HG03558 (cell line): ENCODE data around the gene ORM1.
"Not testable (repeated sequence)": the region's sequence is repeated elsewhere in the genome, so short reads cannot be mapped to it uniquely, and the experiment has no call there.

ENCODE experiments used
- ATAC-seq: cut with Tn5 transposase; IDR thresholded peaks from one replicate; pipeline ENCODE4 v1.9.1; 2021; ENCODE audit warnings: moderate number of reproducible peaks; ENCODE audit not compliant: unreplicated experiment; ENCODE audit errors: extremely low read depth

The ORM1 gene

GRCh38 chr9:114322831-114323531 lies at the start of gene ORM1:
Gene ORM1 (plus strand): TSS chr9:114323098. CDS start chr9:114323134, 36 bp downstream.
- not testable (repeated sequence) for ATAC-seq

- no peak for ATAC-seq
These were observed 49.4 kb upstream of the ORM1 start for GRCh38 chr9:114273461-114273881.

DNA sequence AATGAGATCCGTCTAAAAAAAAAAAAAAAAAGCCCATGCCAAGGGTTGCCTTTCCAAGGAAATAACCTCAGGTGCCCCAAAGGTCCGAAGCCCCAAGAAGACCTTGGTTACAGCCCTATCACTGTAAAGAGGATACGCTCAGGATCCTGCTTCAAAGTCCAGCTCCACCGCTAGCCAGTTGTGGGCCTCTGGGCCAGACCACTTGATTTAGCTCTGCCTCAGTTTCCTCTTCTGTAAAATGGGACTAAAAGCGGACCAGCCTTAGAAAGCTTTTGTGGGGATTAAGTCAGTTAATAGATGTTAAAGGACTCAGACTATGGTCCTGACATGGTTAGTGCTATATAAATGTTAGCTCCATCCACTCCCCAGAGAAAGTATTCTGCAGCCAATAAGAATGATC lies 48.7 kb upstream of the ORM1 start:
- ATAC-seq = no peak

GRCh38 chr9:114275246-114276004 lies 47.5 kb upstream of the ORM1 start:
- no peak for ATAC-seq

GRCh38 chr9:114276908-114277821 lies 45.7 kb upstream of the ORM1 start:
- no peak for ATAC-seq

DNA sequence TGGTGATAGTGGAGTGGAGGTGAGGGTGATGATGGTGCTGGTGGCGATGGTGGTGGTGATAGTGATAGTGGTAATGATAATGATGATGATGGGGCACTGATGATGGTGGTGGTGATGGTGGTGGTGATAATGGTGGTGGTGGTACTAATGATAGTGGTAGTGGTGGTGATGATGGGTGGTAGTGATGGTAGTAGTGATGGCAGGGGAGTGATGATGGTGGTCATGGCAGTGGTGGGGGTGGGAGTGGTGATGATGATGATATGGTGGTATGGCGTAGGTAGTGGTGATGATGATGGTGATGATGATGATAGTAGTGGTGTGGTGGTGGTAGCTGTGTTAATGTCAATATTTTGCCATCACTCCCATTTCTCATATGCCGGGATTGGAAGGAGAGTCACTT lies 44.5 kb upstream of the ORM1 start:
- ATAC-seq = no peak

DNA sequence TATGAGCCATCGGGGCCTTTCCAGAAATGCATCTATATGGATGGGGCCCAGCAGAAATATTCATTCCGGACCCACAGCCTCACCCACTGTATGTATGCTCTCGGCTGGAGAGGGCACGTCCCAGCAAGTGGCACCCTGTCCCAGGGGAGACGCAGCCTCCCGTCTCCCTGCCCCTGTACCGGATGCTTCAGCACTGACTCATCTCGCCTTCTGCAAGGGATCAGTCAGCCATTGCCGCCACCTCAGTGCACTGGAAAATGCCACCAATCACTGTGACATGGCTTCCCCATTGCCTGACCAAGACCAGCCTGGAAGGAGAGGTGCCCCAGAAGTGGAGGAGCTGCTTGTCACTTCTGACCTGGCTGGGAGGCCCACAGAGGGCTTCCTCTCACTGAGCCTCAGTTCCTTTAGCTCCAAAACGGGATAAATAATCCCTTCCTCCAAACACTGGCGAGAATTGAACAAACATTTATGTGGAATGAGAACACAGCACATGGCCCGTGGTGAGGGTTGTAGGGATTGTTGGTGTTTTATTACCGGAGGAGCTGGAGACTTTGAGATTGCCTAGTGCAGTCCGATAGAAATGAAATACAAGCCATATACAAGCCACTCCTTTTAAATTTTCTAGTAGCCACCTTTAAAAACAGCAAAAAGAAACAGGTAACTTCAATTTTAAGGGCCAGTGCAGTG lies 43.9 kb upstream of the ORM1 start:
- ATAC-seq = no peak

DNA sequence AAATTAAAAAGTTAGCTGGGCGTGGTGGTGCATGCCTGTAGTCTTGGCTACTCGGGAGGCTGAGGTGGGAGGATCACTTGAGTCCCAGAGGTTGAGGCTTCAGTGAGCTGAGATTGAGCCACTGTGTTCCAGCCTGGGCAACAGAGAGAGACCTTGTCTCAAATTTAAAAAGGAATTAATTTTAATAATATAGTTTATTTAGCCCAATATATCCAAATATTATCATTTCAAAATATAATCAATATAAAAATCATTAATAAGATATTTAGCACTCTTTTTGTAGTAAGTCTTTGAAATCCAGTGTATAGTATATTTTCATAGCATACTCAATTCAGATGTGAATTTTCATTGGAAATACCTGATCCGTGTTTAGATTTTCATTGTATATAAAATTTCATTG lies 43.2 kb upstream of the ORM1 start:
- no peak for ATAC-seq

GRCh38 chr9:114280636-114281472 lies 42.0 kb upstream of the ORM1 start:
- ATAC-seq = no peak

- no peak for ATAC-seq
These were observed 41.3 kb upstream of the ORM1 start for GRCh38 chr9:114281473-114282103.

- no peak for ATAC-seq
These were observed 40.8 kb upstream of the ORM1 start for GRCh38 chr9:114282104-114282485.

GRCh38 chr9:114282507-114282906 lies 40.4 kb upstream of the ORM1 start:
- no peak for ATAC-seq

DNA sequence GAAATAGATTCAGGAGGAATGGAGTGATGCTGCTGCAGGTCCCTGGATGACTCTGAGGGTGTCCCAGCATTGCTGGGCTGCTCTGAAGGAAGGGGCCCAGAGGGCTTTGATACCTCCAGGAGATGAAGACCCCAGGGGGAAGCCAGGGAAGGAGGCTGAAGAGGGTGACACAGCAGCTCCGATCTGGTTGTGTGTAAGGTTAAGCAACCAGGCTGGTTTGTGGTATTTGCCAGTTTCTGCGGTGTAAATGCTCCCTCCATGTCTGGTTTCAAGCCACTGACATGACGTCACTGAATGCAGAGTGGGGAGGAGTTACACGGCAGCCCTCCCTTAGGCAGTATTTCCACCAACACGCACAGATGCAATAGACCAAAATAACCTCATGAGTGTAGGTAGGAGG lies 40.0 kb upstream of the ORM1 start:
- ATAC-seq = no peak

DNA sequence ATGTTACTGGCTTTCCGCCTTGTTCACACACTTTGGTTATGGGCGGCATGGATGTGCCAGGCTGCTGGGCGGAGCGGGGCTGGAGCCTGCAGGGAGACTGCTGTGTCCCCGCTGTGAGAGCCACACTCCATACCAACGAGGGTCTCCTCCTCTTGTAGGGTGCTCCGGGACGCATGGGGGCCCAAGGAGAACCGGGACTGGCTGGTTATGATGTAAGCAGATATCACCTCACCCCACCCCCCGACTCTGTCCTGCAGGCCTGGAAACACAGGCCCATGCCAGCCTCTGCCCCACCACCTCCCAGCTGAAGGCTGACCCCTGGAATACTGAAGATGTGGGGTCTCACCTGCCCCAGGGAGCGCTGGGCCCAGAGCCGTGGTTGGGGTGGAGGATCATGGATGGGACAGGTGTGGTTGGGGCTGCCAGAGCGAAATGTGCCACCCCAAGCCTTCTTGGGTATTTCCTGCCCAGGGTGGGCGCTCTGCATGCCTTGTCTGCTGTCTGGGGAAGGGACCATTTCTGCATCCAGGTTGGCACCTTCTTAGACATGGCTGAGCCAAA lies 39.3 kb upstream of the ORM1 start:
- no peak for ATAC-seq

DNA sequence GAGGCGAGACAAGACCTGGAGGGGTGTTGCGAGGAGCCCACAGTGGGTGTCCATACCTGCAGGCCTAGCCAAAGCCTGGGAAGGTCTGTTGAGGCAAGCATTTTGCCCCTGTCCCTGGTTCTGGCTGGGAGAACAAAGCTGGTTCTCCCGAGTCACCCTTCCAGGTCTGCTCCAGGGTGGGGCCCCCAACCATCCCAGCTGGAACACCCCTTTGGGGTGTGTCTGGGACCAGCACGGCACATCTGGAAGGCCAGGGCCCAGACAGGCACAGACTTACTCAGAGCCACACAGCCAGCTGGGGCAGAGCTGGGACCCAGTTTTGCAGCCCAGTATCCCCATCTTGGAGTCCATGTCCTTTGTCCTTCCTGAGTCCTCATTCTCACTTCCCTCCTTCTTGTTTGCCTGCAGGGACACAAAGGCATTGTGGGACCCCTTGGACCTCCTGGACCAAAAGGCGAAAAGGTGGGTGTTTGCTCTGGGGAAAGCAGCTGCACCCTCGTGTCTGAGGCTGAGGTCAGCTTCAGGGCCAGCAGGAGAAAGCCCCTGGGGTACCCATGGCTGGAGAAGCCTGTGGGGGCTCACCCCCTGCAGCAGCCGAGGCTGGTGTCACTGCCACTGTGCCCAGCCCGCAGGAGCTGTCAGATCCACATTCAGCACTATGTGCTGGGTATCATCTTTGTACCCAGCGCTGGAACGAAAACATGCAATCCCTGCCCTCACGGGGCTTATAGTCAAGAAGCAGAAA lies 38.4 kb upstream of the ORM1 start:
- ATAC-seq = no peak

- no peak for ATAC-seq
These were observed 37.6 kb upstream of the ORM1 start for GRCh38 chr9:114285166-114285867.

- no peak for ATAC-seq
These were observed 36.7 kb upstream of the ORM1 start for GRCh38 chr9:114286146-114286679.
